Neural progenitor cell (in vitro differentiated cells): ENCODE results near the gene FBXO15.

Experiments used
- CTCF ChIP-seq: fragments of 200-600 bp; sonication (generic); IDR thresholded peaks from 2 replicates; pipeline ENCODE4 v1.5.1; 2017; ENCODE audit warnings: antibody characterized with exemption, mild to moderate bottlenecking
- EZH2 ChIP-seq: fragments of 200-600 bp; sonication (generic); IDR thresholded peaks from 2 replicates; pipeline ENCODE4 v1.6.1; 2017; ENCODE audit warnings: antibody characterized with exemption, mild to moderate bottlenecking, moderate library complexity
- EZH2phosphoT487 ChIP-seq: fragments of 200-600 bp; sonication (generic); IDR thresholded peaks from 2 replicates; pipeline ENCODE4 v1.6.1; 2017; ENCODE audit warnings: antibody characterized with exemption

- TF ChIP-seq CTCF (no peak), EZH2 (no peak), EZH2phosphoT487 (no peak)
These were observed 49.8 kb downstream of the FBXO15 start for GRCh38 chr18:74097803-74098202.
